LNCAP (cell line): ENCODE results near the gene SEC61A1.

ENCODE experiments used
- CTCF ChIP-seq: fragments of 450-650 bp; IDR thresholded peaks from 2 replicates; pipeline ENCODE4 v1.5.1; 2017; ENCODE audit warnings: mild to moderate bottlenecking

The SEC61A1 gene

GRCh38 chr3:128103136-128103676 is 51.0 kb downstream of the SEC61A1 start:
- no peak for TF ChIP-seq CTCF

- TF ChIP-seq CTCF: no peak
These were observed 55.6 kb downstream of the SEC61A1 start for GRCh38 chr3:128107834-128108233.

- no peak for TF ChIP-seq CTCF
These were observed 58.9 kb downstream of the SEC61A1 start for GRCh38 chr3:128111147-128111546.

- no peak for TF ChIP-seq CTCF
These were observed 60.2 kb downstream of the SEC61A1 start for GRCh38 chr3:128112357-128112968.

GRCh38 chr3:128113817-128114794 is 61.9 kb downstream of the SEC61A1 start:
- no peak for TF ChIP-seq CTCF
